Measurements from ENCODE around the gene UROC1. TPM values are rescaled to one million over a fixed set of nuclear protein-coding genes. Genes with fewer than 3 reads are reported as not detected.

Gene UROC1
- total and polyA plus RNA-seq, 2 of the 4 experiments (the other 2 are of a cell fraction), result not detected

DNA sequence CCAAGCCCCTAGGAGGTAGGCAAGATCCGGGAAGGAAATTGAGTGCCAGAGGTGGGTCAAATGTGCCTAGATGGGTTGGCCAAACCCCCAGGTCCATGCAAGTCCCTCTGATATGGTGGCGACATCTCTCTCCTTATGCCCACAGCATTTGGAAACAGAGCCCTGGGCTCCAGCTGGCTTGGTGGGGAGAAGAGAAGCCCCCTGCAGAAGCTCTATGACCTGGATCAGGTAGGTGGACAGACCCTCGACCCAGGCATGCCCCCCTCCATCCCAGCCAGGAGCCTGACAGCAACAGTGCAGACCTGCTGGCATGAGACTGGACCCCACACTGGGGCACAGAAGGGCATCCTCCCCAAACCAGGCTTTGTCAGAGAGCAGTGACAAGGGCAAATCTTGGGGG lies 18.6 kb upstream of the UROC1 start:
- no peaks in the 10 kb centered on the region for H4K20me1 ChIP-seq (ENCODE audit: insufficient read depth, low read length)
- no peak overlapping the region for H2AK9ac ChIP-seq (replicated peaks; ENCODE audit: low read depth, low read length, poor library complexity)
- H3K4me3 ChIP-seq (ENCODE audit: insufficient read depth, low read depth, low read length), result no peak overlapping the region
- no CpG with 5 or more reads among the region's 3 CpGs for WGBS, 2 experiments (ENCODE audit: extremely low coverage in 2 of 2, insufficient read length in 1 of 2)
- peaks cover 12% of the 10 kb centered on the region for H3K9me1 ChIP-seq (ENCODE audit: insufficient read depth, low read length)
- H3K4ac ChIP-seq (ENCODE audit: low read depth, low read length), result no peak overlapping the region
- intact Hi-C loops (cut with micrococcal nuclease) (no loop called here), dilution Hi-C loops (cut with HindIII; ENCODE audit: low sequenced_read_pairs, unreplicated experiment) (no loop called here), in situ Hi-C loops (cut with MboI; ENCODE audit: low sequenced_read_pairs) (no loop called here)
- ChIA-PET CTCF (no interaction called here), POLR2A (ENCODE audit: unreplicated experiment) (no interaction called here)
- H2BK5ac ChIP-seq (ENCODE audit: low read depth, low read length, poor library complexity, severe bottlenecking), result no peak overlapping the region
- H3K79me1 ChIP-seq (ENCODE audit: low read depth in 1 of 2, low read length in 2 of 2), result no peaks in the 10 kb centered on the region
- H3K18ac ChIP-seq (ENCODE audit: low read depth, low read length), result no peak overlapping the region
- H3K56ac ChIP-seq (ENCODE audit: extremely low read depth, insufficient read depth, low read length), result no peak overlapping the region
- TF ChIP-seq, protein P1, sequence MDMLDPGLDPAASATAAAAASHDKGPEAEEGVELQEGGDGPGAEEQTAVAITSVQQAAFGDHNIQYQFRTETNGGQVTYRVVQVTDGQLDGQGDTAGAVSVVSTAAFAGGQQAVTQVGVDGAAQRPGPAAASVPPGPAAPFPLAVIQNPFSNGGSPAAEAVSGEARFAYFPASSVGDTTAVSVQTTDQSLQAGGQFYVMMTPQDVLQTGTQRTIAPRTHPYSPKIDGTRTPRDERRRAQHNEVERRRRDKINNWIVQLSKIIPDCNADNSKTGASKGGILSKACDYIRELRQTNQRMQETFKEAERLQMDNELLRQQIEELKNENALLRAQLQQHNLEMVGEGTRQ (IDR thresholded peaks at IDR 0.05; ENCODE audit: low read depth, low read length), result no peak
- no peak for TF ChIP-seq POLR2A (IDR thresholded peaks at IDR 0.05; ENCODE audit: low read depth, low read length)
- TF ChIP-seq NFE2L2 (IDR thresholded peaks at IDR 0.05; ENCODE audit: low read depth, low read length), result no peak
- TF ChIP-seq, protein P2, sequence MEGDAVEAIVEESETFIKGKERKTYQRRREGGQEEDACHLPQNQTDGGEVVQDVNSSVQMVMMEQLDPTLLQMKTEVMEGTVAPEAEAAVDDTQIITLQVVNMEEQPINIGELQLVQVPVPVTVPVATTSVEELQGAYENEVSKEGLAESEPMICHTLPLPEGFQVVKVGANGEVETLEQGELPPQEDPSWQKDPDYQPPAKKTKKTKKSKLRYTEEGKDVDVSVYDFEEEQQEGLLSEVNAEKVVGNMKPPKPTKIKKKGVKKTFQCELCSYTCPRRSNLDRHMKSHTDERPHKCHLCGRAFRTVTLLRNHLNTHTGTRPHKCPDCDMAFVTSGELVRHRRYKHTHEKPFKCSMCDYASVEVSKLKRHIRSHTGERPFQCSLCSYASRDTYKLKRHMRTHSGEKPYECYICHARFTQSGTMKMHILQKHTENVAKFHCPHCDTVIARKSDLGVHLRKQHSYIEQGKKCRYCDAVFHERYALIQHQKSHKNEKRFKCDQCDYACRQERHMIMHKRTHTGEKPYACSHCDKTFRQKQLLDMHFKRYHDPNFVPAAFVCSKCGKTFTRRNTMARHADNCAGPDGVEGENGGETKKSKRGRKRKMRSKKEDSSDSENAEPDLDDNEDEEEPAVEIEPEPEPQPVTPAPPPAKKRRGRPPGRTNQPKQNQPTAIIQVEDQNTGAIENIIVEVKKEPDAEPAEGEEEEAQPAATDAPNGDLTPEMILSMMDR (conservative IDR thresholded peaks at IDR 0.05; ENCODE audit: low read depth, low read length), result no peak
- TF ChIP-seq MAFK (IDR thresholded peaks at IDR 0.05; ENCODE audit: low read depth, low read length), result no peak
- TF ChIP-seq, protein P3, sequence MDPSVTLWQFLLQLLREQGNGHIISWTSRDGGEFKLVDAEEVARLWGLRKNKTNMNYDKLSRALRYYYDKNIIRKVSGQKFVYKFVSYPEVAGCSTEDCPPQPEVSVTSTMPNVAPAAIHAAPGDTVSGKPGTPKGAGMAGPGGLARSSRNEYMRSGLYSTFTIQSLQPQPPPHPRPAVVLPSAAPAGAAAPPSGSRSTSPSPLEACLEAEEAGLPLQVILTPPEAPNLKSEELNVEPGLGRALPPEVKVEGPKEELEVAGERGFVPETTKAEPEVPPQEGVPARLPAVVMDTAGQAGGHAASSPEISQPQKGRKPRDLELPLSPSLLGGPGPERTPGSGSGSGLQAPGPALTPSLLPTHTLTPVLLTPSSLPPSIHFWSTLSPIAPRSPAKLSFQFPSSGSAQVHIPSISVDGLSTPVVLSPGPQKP (IDR thresholded peaks at IDR 0.05; ENCODE audit: borderline replicate concordance, low read depth, low read length), result no peak
- TF ChIP-seq SMC3 (IDR thresholded peaks at IDR 0.05; ENCODE audit: low read depth, low read length), result no peak
- no peak for TF ChIP-seq FOS (IDR thresholded peaks at IDR 0.05; ENCODE audit: low read depth, low read length)
- TF ChIP-seq RFX5 (IDR thresholded peaks at IDR 0.05; ENCODE audit: low read depth, low read length), result no peak
- TF ChIP-seq BHLHE40 (IDR thresholded peaks at IDR 0.05; ENCODE audit: low read depth, low read length), result no peak
- no peak for TF ChIP-seq MXI1 (IDR thresholded peaks at IDR 0.05; ENCODE audit: borderline replicate concordance, low read depth, low read length)
- no peak for TF ChIP-seq RCOR1 (IDR thresholded peaks at IDR 0.05; ENCODE audit: insufficient replicate concordance, low read length)
- H3K14ac ChIP-seq (replicated peaks; ENCODE audit: low read depth, low read length), result no peak overlapping the region
- no peak overlapping the region for H2BK120ac ChIP-seq (ENCODE audit: low read depth, low read length)
- H3K9ac ChIP-seq (ENCODE audit: low read depth, low read length), result no peak overlapping the region
- no peaks in the 10 kb centered on the region for H3K36me3 ChIP-seq (ENCODE audit: control insufficient read depth, insufficient read depth, low read length)
- no peak overlapping the region for H2AFZ ChIP-seq (replicated peaks; ENCODE audit: low read length, poor library complexity)
- no peak overlapping the region for H2AK5ac ChIP-seq (ENCODE audit: low read depth, low read length)
- H3K9me3 ChIP-seq (ENCODE audit: control insufficient read depth, insufficient read depth, low read length), result no peaks in the 10 kb centered on the region; the same call in 1 of the 2 replicates
- no peak for ATAC-seq (ENCODE audit: low read depth)
- H2BK15ac ChIP-seq (ENCODE audit: low read depth, low read length), result no peak overlapping the region
- no peak overlapping the region for H3K23ac ChIP-seq (ENCODE audit: low read depth, low read length)
- no peak overlapping the region for H4K91ac ChIP-seq (ENCODE audit: insufficient read depth, low read depth, low read length)
- no TSS peak for BruUV-seq (replicated peaks)
- H3K27ac ChIP-seq (ENCODE audit: insufficient read depth, low read length), result no peak overlapping the region
- H3K4me2 ChIP-seq (ENCODE audit: low read depth, low read length), result no peak overlapping the region
- peaks cover 47% of the 10 kb centered on the region for H3K27me3 ChIP-seq (ENCODE audit: control insufficient read depth, insufficient read depth, low read length)
- H4K5ac ChIP-seq (ENCODE audit: low read depth, low read length), result no peak overlapping the region
- DNase-seq, result no peak
- H4K8ac ChIP-seq (ENCODE audit: low read depth in 2 of 2, low read length in 2 of 2), result no peak overlapping the region
- H2BK20ac ChIP-seq (ENCODE audit: low read depth, low read length), result no peak overlapping the region
- peaks cover 6% of the 10 kb centered on the region for H3K4me1 ChIP-seq (ENCODE audit: control insufficient read depth, insufficient read depth, low read length)
